GM21423 (cell line): Measurements from ENCODE around the gene PCDHGA5.
A peak's percentile ranks its signal among the peaks of the same experiment; 100 is the strongest.
"Not testable (repeated sequence)": the region's sequence is repeated elsewhere in the genome, so short reads cannot be mapped to it uniquely, and the experiment has no call there.

Source experiments
- ATAC-seq: cut with Tn5 transposase; IDR thresholded peaks from one replicate; pipeline ENCODE4 v1.9.1; 2021; ENCODE audit warnings: mild to moderate bottlenecking, moderate library complexity; ENCODE audit not compliant: unreplicated experiment

PCDHGA5 gene

GRCh38 chr5:141383345-141383744 is 19.4 kb downstream of the PCDHGA5 start:
- ATAC-seq = no peak

GRCh38 chr5:141384471-141385267 is 20.7 kb downstream of the PCDHGA5 start:
- ATAC-seq = no peak

- ATAC-seq = peak; percentile 79
Measured at GRCh38 chr5:141387557-141388311, 23.8 kb downstream of the PCDHGA5 start, which contains the start of gene PCDHGB4. Gene PCDHGB4, plus strand, starts transcription at chr5:141387698. Its CDS starts 187 bp downstream, at chr5:141387885.

- no peak for ATAC-seq
Measured at GRCh38 chr5:141388661-141389060, 24.7 kb downstream of the PCDHGA5 start.

- ATAC-seq = no peak
Measured at GRCh38 chr5:141389153-141390042, 25.4 kb downstream of the PCDHGA5 start.

GRCh38 chr5:141392429-141393198 is 28.7 kb downstream of the PCDHGA5 start, which contains the start of gene PCDHGA8:
Gene PCDHGA8, plus strand, starts transcription at chr5:141392633. Its CDS starts 181 bp downstream, at chr5:141392814.
- ATAC-seq = no peak

- no peak for ATAC-seq
Measured at GRCh38 chr5:141393267-141393666, 29.3 kb downstream of the PCDHGA5 start.

- ATAC-seq = not testable (repeated sequence)
Measured at GRCh38 chr5:141394401-141395187, 30.6 kb downstream of the PCDHGA5 start.

- peak; percentile 90 for ATAC-seq
Measured at GRCh38 chr5:141397756-141398551, 34.0 kb downstream of the PCDHGA5 start, which contains the start of gene PCDHGB5. Gene PCDHGB5, plus strand, starts transcription at chr5:141397947. Its CDS starts 181 bp downstream, at chr5:141398128.

- ATAC-seq = no peak
Measured at GRCh38 chr5:141398608-141399007, 34.6 kb downstream of the PCDHGA5 start.

GRCh38 chr5:141399555-141400258 is 35.7 kb downstream of the PCDHGA5 start:
- no peak for ATAC-seq

GRCh38 chr5:141402553-141403243 is 38.7 kb downstream of the PCDHGA5 start, which contains the start of gene PCDHGA9:
Gene PCDHGA9, plus strand, starts transcription at chr5:141402778. Its CDS starts 175 bp downstream, at chr5:141402953.
- no peak for ATAC-seq

- no peak for ATAC-seq
Measured at GRCh38 chr5:141403387-141403786, 39.4 kb downstream of the PCDHGA5 start.

GRCh38 chr5:141407790-141408505 is 44.0 kb downstream of the PCDHGA5 start, which contains the start of gene PCDHGB6:
Gene PCDHGB6, plus strand, starts transcription at chr5:141408021. Its CDS starts 182 bp downstream, at chr5:141408203.
- ATAC-seq = peak; percentile 51

GRCh38 chr5:141409598-141410306 is 45.8 kb downstream of the PCDHGA5 start:
- no peak for ATAC-seq

GRCh38 chr5:141411575-141411974 is 47.6 kb downstream of the PCDHGA5 start:
- ATAC-seq = no peak
